B cell (primary cell): ENCODE data around the gene CCDC6. TPM values are rescaled to one million over a fixed set of nuclear protein-coding genes. Genes with fewer than 3 reads are reported as not detected.

Source experiments
- ATAC-seq: fragments of 200-7000 bp; cut with Tn5 transposase; one replicate; pipeline ENCODE4 v1.10.0; 2021; ENCODE audit warnings: low read depth, mild to moderate bottlenecking, moderate number of reproducible peaks, moderate library complexity
- CTCF ChIA-PET: fragments of 350-600 bp; sonication (Branson Sonifier 250); formaldehyde crosslinking; loops from one replicate; lab custom pipeline; 2021; ENCODE audit warnings: antibody characterized with exemption, inconsistent platforms; lab: Charles Lee
- POLR2A ChIA-PET: fragments of 350-600 bp; sonication (Branson Sonifier 250); formaldehyde crosslinking; loops from one replicate; lab custom pipeline; 2021; ENCODE audit warnings: antibody characterized with exemption; lab: Charles Lee
- DNase-seq: peaks from one replicate; pipeline ENCODE4 v3.0.0; 2013
- H2AFZ ChIP-seq: 2 replicates; pipeline ENCODE4 v1.6.1; 2012; ENCODE audit warnings: mild to moderate bottlenecking, low read depth, low read length; ENCODE audit not compliant: insufficient read depth, poor library complexity, severe bottlenecking
- H3K27ac ChIP-seq, 2 donors: 1 replicate in 1 of 2; 2 replicates in 1 of 2; pipeline ENCODE4 v1.5.1; 2012 to 2013; ENCODE audit warnings: low read length in 2 of 2, mild to moderate bottlenecking in 2 of 2, moderate library complexity in 1 of 2
- H3K27me3 ChIP-seq, 4 experiments: fragments of 200-600 bp in 1 of 4; sonication (generic) in 1 of 4; replicated peaks in 1 of 4; 1 replicate in 2 of 4; 2 replicates in 2 of 4; pipeline versions ENCODE4 v1.6.1 to v1.7.0; 2013 to 2016; ENCODE audit warnings: low read length in 3 of 4, mild to moderate bottlenecking in 2 of 4, mixed read lengths in 1 of 4, moderate library complexity in 1 of 4; ENCODE audit not compliant: insufficient read depth in 4 of 4, control insufficient read depth in 3 of 4; ENCODE audit errors: control extremely low read depth in 1 of 4
- H3K36me3 ChIP-seq, 2 experiments: replicated peaks in 1 of 2; 1 replicate in 1 of 2; 2 replicates in 1 of 2; pipeline versions ENCODE4 v1.6.1 to v1.7.1; 2013; ENCODE audit warnings: low read length in 1 of 2; ENCODE audit not compliant: insufficient read depth in 2 of 2, control insufficient read depth in 1 of 2; ENCODE audit errors: control extremely low read depth in 1 of 2, extremely low read depth in 1 of 2
- H3K4me1 ChIP-seq, 2 donors: fragments of 200-600 bp in 1 of 2; sonication (generic) in 1 of 2; 1 replicate in 1 of 2; 2 replicates in 1 of 2; pipeline versions ENCODE4 v1.5.1 to v1.6.1; 2013 to 2017; ENCODE audit warnings: low read length in 2 of 2; ENCODE audit not compliant: control insufficient read depth in 2 of 2, insufficient read depth in 2 of 2
- H3K4me2 ChIP-seq: replicated peaks from 2 replicates; pipeline ENCODE3; 2012; ENCODE audit warnings: mild to moderate bottlenecking, low read depth, low read length; ENCODE audit not compliant: poor library complexity, severe bottlenecking
- H3K4me3 ChIP-seq, 5 experiments: fragments of 200-600 bp in 1 of 5; sonication (generic) in 1 of 5; 1 replicate in 3 of 5; 2 replicates in 2 of 5; pipeline versions ENCODE4 v1.5.1 to v1.7.0; 2011 to 2016; ENCODE audit warnings: low read length in 4 of 5, mild to moderate bottlenecking in 4 of 5, low read depth in 2 of 5, control low read depth in 1 of 5, moderate library complexity in 1 of 5; ENCODE audit not compliant: insufficient read depth in 1 of 5; ENCODE audit errors: control extremely low read depth in 1 of 5, extremely low read depth in 1 of 5
- H3K79me2 ChIP-seq: fragments of 200-600 bp; sonication (generic); one replicate; pipeline ENCODE4 v1.6.0; 2016; ENCODE audit warnings: low read length; ENCODE audit not compliant: control insufficient read depth, insufficient read depth
- H3K9ac ChIP-seq: fragments of 200-600 bp; sonication (generic); 2 replicates; pipeline ENCODE4 v1.6.1; 2017; ENCODE audit warnings: mild to moderate bottlenecking, low read length, moderate library complexity
- H3K9me3 ChIP-seq, 3 donors: one replicate each; pipeline versions ENCODE4 v1.6.1 to v1.7.1; 2013; ENCODE audit warnings: low read length in 2 of 3; ENCODE audit not compliant: control insufficient read depth in 2 of 3, insufficient read depth in 1 of 3; ENCODE audit errors: control extremely low read depth in 1 of 3
- H4K20me1 ChIP-seq: 2 replicates; pipeline ENCODE4 v1.6.0; 2012; ENCODE audit warnings: mild to moderate bottlenecking, low read length; ENCODE audit not compliant: insufficient read depth, control insufficient read depth, poor library complexity, severe bottlenecking
- H3K27ac Mint-ChIP-seq: one replicate; pipeline ENCODE4 v1.8.0; 2021; ENCODE audit warnings: mixed read lengths
- H3K27me3 Mint-ChIP-seq: one replicate; pipeline ENCODE4 v1.8.0; 2021; ENCODE audit warnings: mixed read lengths
- H3K4me1 Mint-ChIP-seq: one replicate; pipeline ENCODE4 v1.8.0; 2021; ENCODE audit warnings: mixed read lengths
- H3K4me3 Mint-ChIP-seq: one replicate; pipeline ENCODE4 v1.8.0; 2021; ENCODE audit warnings: mixed read lengths
- H3K9me3 Mint-ChIP-seq: one replicate; pipeline ENCODE4 v1.8.0; 2022; ENCODE audit warnings: mixed read lengths; ENCODE audit not compliant: insufficient read depth
- CTCF ChIP-seq: fragments of 200-600 bp; IDR thresholded peaks from one replicate; pipeline ENCODE4 v1.8.0; 2022; ENCODE audit warnings: antibody characterized with exemption, mild to moderate bottlenecking
- EZH2 ChIP-seq: IDR thresholded peaks from 2 replicates; pipeline ENCODE4 v1.6.1; 2012; ENCODE audit warnings: borderline replicate concordance, low read depth, mild to moderate bottlenecking, moderate library complexity, low read length; ENCODE audit not compliant: insufficient read depth, poor library complexity, severe bottlenecking
- WGBS: methylation state at CpG from one replicate; pipeline ENCODE4 v1.1.5; 2013; ENCODE audit warnings: missing lambda C conversion rate; ENCODE audit not compliant: insufficient coverage; 5-methylcytosine and 5-hydroxymethylcytosine counted together
- intact Hi-C: fragments of 100-400 bp; cut with micrococcal nuclease; formaldehyde crosslinking; loops from one replicate; pipeline ENCODE4 v1.10.0; 2022
- polyA plus RNA-seq: library from polyadenylated mRNA; depleted of rRNA; stranded (reverse); fragments of >200 nt; gene quantifications from 2 replicates; pipeline ENCODE4 v1.2.3, GENCODE V29; 2012
- total RNA-seq, 2 donors: library from RNA; stranded (reverse); fragments of 120-200 nt in 1 of 2; gene quantifications; 1 replicate in 1 of 2; 2 replicates in 1 of 2; pipeline versions ENCODE4 v1.2.3 to v1.2.4, GENCODE V29; 2013 to 2022

CCDC6 gene
- total and polyA plus RNA-seq, 2 donors (not counting 1 experiment from before 2014, with no cell fraction given), result 18.2 to 30.1 TPM

GRCh38 chr10:59814878-59815277, 91.5 kb downstream of the CCDC6 start:
- Histone ChIP-seq H3K36me3 (peaks cover 10 to 55% of the 10 kb centered on the region in 2 experiments), H3K4me2 (no peak overlapping the region), H3K79me2 (peaks cover 20% of the 10 kb centered on the region), H3K4me1 (no peaks in the 10 kb centered on the region), H3K9ac (no peak overlapping the region), H2AFZ (no peak overlapping the region), H3K27me3 (no peaks in the 10 kb centered on the region), H3K27ac (no peak overlapping the region), H3K9me3 (no peaks in the 10 kb centered on the region), H3K4me3 (no peak overlapping the region), H4K20me1 (peaks cover 24% of the 10 kb centered on the region)
- Mint-ChIP-seq H3K27me3 (no peaks in the 10 kb centered on the region), H3K9me3 (no peaks in the 10 kb centered on the region), H3K27ac (no peak overlapping the region), H3K4me1 (peaks cover 8% of the 10 kb centered on the region), H3K4me3 (no peak overlapping the region)
- CTCF ChIA-PET, result interaction anchor here (1.5 kb wide), 1 partner anchor 16 kb away, joined by 4 read pairs; no protein-coding TSS in a partner anchor
- no CpG with 5 or more reads among the region's 3 CpGs for WGBS
- POLR2A ChIA-PET, result no interaction called here
- ATAC-seq, result no peak
- TF ChIP-seq CTCF (no peak), EZH2 (no peak)
- intact Hi-C loops, result no loop called here
- DNase-seq, result no peak

- Histone ChIP-seq H3K9ac (no peak overlapping the region), H3K79me2 (peaks cover 10% of the 10 kb centered on the region), H4K20me1 (peaks cover 9% of the 10 kb centered on the region), H2AFZ (no peak overlapping the region), H3K9me3 (no peaks in the 10 kb centered on the region), H3K4me3 (no peak overlapping the region), H3K4me2 (no peak overlapping the region), H3K36me3 (peaks cover 10 to 72% of the 10 kb centered on the region in 2 experiments), H3K27me3 (no peaks in the 10 kb centered on the region), H3K27ac (no peak overlapping the region), H3K4me1 (no peaks in the 10 kb centered on the region)
- H3K27me3 Mint-ChIP-seq, result no peaks in the 10 kb centered on the region
- intact Hi-C loops, result no loop called here
- TF ChIP-seq EZH2 (no peak), CTCF (no peak)
- peaks cover 16% of the 10 kb centered on the region for H3K4me1 Mint-ChIP-seq
- H3K4me3 Mint-ChIP-seq, result no peak overlapping the region
- ATAC-seq, result no peak
- no peak for DNase-seq
- ChIA-PET POLR2A (no interaction called here), CTCF (interaction anchor here (0.7 to 1.0 kb wide), 3 partner anchors 10 to 193 kb away, joined by 3 read pairs; no protein-coding TSS in a partner anchor)
- WGBS, result 100% methylated on average over 6 of the region's 7 CpGs
- H3K27ac Mint-ChIP-seq, result no peak overlapping the region
- H3K9me3 Mint-ChIP-seq, result no peaks in the 10 kb centered on the region
Observed at GRCh38 chr10:59812519-59813122, 93.7 kb downstream of the CCDC6 start.
